ENCODE data around the gene NBPF1. TPM values are rescaled to one million over a fixed set of nuclear protein-coding genes. Genes with fewer than 3 reads are reported as not detected.
"Not testable (repeated sequence)": the region's sequence is repeated elsewhere in the genome, so short reads cannot be mapped to it uniquely, and the experiment has no call there.

Gene NBPF1
- total RNA-seq, 1 donor from 2014 or later = 25.8 TPM

DNA sequence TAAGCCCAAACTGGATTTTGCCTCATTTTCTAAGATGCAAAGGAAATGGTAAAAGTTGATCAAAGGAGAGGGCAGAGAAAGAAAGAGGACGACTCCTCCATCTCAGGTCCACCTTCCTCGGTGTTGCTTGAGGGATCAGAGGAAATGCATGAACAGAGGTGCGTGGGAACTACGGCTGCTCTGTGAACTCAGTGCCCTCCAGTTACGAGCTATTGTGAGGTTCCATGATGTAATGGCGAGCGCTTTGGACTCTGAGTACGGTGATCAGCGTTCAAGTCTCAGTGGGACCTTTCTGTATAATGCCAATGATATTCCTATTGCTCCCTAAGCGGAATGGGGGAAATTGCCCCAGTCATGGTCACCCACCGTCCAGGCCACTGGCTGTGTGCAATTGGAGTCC is 60.1 kb downstream of the NBPF1 start:
- not testable (repeated sequence) for DNase-seq (ENCODE audit: low spot score)

DNA sequence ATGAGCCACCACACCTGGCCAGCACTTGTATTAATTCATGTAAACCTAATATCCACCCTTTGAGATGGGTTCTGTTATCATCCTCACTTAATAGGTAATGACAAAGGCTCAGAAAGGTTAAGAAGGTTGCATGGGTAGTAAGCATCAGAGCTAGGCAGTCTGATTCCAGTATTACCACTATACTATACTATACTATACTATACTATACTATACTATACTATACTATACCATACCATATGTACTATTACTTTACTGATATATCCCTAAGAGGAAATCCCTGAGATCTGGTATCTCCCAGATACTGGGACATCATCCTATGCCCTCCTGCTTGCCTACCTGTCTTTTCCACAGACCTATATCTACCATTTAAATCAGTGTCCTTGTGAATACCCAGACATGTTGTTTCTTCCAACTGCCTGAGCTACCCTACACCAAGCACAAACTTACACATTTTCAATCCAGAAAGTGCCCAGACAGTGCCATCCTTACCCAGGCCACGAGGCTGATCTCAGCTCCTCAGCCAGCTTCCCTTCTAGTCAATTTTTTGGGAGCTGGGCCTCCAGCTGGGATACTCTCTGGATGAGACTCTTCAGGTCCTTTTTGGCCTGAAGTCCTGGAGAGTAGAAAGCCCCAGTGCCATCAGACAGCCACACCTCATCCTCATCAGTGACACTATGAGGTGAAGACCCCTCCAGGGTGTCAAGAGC is 63.0 kb downstream of the NBPF1 start:
- not testable (repeated sequence) for DNase-seq (ENCODE audit: low spot score)

DNA sequence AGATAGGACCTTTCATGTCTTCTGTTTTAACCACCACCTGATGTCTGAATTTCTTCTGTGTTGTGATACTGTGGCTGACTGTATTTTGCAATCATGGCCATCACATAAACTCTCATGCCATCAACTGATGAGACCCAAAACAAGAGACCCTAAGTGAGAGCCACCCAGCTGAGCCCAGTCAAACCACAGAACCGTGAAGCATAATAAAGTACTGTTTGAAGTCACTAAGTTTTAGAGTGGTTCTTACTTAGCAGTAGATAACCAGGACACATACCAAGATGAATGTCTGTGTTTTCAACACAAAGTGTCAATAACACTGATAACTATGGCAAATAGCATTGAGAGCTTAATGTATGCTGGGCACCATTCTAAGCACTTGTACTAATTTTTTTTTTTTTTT is 63.8 kb downstream of the NBPF1 start:
- not testable (repeated sequence) for DNase-seq (ENCODE audit: low spot score)

DNA sequence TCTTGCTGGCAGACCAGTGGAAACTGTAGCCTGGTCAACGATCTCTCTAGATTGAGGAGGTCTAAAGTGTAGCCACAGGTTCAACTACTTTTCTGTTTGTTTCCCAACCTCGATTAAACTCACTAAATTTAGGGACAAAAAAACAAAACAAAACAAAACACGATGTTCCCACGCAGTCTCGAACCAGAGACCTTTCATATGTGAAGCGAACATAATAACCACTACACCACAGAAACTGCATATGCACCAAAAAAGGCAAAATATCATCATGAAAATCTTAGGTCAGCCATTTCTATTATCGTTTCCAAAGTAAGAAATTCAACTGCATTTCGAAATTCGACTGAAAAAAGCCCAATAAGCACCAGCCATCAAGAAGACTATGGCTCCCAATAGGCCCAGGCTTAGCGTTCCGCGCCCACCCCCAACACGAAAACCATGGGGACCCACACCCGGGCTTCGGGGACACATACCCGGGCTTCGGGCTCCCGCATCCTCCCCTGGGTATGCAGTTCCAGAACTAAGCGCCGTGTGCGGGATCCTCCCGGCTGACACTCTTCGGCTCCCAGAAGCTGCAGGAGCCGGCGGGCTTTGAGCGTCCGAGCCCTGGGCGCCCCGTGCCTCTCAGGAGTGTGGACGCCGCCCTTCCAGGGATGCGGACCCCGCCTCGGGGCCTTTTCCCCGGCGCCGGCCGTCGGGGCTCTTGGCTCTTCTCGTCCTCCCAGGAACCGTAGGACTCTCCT is 65.7 kb downstream of the NBPF1 start:
- not testable (repeated sequence) for DNase-seq (ENCODE audit: low spot score)

DNA sequence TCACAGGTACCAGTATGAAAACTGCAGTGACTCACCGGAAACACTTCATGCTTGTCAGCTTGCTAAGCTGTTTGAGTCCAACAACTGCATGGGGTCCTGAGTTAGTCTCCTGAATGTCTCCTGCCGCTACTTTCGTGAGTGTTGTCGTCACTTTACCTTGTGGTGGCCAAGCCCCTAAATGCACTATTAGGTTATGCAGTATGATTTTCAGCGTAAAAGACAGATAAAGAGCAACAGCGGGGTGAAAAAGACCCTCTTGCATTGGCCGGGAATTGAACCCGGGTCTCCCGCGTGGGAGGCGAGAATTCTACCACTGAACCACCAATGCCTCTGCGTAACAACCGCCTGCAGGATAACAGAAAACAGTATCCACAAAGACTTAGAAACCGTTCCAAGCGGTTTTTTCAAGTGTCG is 67.7 kb downstream of the NBPF1 start:
- not testable (repeated sequence) for DNase-seq (ENCODE audit: low spot score)

DNA sequence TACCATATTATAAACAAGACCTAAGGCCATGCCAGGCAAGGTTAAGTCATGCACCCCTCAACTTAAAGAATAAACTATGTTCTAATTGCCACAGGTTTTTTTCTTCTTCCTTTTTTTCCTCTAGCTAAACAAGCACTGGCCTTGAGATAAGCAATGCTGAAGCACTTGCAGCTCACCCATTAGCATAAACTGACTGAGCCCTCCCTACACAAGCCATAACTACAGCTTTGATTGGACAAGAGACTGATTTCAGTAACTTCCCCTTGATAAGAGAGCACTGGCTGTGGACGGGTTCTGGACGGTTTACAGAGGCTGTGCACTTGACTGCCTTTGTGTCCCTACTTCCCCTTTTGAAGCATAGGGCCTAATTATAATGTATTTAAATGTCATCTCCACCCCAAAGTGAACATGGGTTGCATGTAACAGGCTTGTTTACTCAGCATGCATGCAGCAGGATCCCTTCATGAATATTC is 72.9 kb downstream of the NBPF1 start:
- not testable (repeated sequence) for DNase-seq (ENCODE audit: low spot score)

DNA sequence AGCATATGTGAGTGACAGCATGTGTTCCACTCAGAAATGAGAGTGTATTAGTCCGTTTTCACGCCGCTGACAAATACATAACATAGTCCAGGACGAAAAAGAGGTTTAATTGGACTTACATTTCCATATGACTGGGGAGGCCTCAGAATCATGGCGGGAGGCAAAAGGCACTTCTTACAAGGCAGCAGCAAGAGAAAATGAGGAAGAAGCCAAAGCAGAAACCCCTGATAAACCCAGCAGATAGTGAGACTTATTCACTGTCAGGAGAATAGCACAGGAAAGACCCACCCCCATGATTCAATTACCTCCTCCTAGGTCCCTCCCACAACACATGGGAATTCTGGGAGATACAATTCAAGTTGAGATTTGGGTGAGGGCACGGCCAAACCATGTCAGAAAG is 75.8 kb downstream of the NBPF1 start:
- DNase-seq (ENCODE audit: low spot score) = not testable (repeated sequence)

DNA sequence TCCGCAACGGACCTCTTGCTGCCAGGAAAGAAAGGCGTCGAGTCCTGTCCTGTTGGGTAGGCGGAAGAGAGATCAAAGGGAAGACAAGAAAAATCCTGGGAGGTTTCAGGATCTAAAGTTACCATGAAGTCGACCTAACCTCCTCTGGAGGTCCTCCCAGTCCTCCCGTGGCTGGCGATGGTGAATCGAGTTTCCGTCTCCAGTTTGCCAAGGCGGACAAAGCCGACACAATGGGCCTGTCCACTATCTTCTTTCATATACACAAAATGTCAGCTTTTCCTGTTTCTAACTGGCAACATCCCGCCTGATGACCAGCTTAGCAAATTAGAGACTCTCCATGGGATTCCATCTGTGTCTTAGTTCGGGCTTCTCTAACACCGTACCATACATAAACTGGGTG is 76.6 kb downstream of the NBPF1 start:
- not testable (repeated sequence) for DNase-seq (ENCODE audit: low spot score)

DNA sequence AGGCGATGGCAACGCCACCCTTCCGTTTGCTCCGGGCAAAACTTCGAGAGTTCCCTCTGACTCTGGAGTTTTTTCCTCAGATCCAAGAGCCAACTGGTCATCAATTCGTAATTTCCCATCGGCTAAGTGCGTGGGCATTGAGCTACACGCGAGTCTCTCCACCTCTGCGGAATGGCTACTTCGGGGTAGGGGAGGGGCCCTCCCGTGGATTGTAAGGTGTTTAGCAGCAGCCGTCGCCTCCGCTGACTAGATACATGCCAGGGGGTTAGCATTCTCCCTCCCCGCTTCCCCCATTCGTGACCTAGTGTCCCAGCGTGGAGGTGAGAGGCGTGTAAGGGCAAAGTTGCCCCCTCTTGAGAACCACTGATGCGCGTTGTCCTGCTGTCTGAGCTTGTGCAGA is 77.5 kb downstream of the NBPF1 start:
- peak; percentile 90 for DNase-seq (ENCODE audit: low spot score)

DNA sequence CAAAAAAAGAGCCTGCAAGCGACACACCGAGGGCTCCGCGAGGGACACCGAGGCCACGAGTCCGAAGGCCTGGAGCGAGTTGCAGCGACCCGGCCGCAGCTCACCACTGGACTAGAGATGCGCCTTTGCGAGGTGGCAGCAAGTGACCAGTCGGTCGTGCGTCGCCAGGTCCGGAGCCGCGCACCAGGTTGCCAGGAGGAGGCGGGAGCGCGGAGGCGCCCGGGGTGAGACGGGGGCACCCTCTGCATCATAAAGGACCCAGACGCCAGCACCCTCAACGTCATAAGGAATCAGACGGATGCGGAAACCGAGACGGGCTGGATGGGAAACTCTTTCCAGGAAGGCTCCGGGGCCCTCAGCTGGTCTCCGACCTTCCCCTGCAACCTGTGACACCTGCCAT is 77.9 kb downstream of the NBPF1 start:
- peak; percentile 86 for DNase-seq (ENCODE audit: low spot score)

DNA sequence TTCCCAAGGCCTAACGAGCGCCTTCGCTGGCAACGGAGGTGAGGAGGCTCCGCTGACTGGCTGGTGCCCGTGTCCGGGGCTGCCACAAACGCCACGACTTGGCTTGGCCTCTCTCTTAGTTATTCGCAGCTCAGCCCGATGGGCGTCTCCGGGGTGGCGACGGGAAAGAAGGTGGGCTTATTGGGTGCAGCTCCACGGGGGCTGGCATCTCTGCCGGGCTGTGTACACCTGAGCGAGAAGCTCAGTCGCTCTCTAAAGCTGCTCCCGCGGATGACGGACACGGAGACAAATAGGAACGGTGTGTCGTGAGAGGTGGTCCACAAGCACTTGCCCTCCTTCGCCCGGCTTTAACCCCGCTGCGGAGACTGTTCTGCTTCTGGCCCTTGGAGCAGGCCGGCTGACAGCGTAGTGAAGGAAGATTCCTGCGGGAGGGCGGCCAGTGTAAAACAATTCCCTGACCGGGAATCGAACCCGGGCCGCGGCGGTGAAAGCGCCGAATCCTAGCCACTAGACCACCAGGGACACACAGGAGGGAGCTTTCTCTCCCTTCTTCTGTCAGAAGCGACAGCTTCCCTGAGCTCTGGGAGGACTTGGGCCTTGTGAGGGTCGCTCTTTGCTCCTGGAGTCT is 78.4 kb downstream of the NBPF1 start:
- not testable (repeated sequence) for DNase-seq (ENCODE audit: low spot score)

DNA sequence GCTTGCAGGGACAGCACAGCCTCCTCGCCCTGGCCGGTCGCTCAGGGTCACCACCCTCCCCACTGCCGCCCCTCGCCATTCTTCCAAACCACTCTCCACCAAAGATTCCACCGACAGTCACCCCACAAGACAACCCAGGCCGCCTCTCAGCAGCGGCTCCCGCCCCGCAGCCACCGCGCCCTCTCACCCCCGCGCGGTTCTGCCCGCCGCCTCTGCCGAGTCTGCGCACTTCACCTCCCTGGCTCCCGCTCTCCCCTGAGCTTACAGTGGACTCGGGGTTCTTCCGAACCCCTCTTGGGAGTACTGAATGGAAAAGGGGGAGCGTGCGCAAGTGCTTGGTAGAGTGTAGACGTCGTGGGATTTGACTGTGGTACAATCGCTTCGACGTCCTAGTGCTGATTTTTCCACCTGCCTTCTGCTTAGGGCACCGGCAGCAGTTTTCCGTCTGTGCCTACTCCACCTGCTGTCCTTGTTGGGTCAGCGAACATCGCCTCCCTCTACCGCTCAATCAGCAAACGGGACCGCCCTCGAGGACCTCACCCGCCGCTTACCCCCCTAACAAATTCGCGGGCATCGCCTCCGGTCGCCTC is 79.0 kb downstream of the NBPF1 start:
- not testable (repeated sequence) for DNase-seq (ENCODE audit: low spot score)

DNA sequence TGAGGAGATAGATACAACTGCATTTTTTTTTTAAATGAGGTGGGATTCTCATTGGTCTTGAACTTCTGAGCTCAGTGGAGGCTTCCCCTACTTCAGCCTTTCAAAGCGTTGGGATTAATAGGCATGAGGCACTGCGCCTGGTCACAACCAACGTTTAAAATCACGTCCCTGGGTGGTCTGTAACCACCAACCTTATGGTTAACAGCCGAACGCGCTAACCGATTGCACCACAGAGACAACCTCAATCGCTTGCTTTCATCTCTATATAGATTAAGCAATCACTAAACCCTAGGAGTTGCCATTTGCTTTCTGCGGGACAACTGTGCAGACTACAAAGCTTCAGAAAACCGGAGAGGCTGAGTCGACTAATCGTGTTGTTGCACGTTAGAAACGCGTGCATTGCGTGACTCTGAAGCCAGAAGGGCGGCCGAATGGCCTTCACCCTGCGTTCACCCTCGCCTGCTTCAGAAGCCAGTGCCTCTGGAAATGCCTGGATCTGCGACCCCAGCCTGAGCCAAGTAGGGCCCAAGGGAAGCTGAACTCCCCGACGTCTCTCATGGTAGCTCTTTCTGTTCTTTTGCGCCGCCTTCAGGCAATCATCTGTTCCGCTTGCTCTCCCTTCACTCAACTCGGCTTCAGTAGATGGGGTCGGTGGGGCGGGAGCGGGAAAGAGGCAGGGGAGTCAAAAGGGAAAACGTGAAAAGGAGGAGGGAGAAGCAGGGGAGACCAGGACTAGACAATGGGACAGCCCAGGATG is 81.0 kb downstream of the NBPF1 start:
- DNase-seq (ENCODE audit: low spot score) = not testable (repeated sequence)

DNA sequence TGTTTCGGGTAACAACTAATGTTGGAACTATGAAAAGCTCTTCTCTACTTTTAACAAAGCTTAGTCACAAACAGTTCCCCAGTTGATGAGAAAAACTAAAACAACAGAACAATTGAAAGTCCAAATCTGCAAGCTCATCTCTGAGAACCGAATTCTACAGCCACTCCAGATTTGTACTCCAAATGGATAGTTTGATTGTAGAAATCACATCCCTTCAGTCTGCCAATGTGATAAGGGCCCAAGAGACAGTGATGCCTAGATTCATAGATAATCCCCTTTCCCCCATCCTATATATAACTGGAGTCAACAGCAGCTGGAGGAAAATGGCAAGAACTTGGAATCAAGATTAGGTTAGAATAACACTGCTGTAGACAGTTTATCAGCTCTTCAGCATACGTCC is 85.0 kb downstream of the NBPF1 start:
- not testable (repeated sequence) for DNase-seq (ENCODE audit: low spot score)

DNA sequence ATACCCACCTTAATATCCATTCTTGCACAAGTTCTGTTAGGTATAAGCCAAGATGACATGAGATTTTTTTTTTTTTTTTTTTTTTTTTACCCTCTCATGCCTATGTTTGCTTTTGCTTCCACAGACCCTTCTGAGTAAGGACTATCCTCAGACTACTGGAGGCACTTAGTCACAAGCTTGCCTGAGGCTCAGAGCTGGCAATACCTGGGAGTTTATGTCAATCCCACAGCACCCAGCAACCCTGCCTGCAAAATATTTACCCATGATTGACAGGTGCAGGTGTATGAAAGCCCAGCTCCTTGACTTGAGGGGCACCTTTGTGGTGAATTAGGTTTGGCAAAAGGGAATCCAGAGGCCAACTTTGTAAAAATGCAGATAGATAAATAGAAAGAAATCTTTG is 87.6 kb downstream of the NBPF1 start:
- DNase-seq (ENCODE audit: low spot score) = not testable (repeated sequence)

DNA sequence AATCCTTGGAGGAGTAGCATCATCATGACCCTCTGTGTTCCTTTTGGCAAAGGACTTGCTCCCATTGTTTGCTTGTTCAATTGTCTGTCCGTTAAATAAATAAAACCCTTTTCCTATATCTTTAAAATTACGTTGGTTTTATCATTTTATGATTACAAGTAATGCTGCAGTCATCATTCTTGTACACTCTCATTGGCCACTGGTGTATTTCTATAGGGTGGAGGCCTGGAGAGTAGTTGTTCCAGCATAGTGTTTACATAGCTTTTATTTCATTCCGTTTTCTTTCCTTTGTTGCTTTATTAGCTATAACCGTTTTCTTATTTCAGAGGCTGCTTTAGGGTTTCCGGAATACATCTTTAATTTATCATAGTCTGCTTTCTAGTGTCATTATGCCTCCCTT is 91.7 kb downstream of the NBPF1 start:
- DNase-seq (ENCODE audit: low spot score) = not testable (repeated sequence)

DNA sequence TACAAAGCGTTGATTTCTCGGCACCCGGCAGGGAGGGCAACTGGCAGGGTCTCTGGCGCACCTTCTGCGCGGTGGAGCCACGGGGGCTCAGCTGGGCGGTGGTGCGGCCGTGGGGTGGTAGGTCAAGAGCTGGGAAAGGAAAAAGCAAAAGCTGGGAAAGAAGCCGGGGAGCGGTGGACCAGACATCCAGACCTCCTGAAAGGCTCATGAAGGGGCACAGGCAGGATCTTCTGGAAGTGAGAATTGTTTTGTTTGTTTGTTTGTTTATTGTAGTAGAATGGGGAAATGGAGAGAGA is 92.1 kb downstream of the NBPF1 start:
- no peak for DNase-seq (ENCODE audit: low spot score)

DNA sequence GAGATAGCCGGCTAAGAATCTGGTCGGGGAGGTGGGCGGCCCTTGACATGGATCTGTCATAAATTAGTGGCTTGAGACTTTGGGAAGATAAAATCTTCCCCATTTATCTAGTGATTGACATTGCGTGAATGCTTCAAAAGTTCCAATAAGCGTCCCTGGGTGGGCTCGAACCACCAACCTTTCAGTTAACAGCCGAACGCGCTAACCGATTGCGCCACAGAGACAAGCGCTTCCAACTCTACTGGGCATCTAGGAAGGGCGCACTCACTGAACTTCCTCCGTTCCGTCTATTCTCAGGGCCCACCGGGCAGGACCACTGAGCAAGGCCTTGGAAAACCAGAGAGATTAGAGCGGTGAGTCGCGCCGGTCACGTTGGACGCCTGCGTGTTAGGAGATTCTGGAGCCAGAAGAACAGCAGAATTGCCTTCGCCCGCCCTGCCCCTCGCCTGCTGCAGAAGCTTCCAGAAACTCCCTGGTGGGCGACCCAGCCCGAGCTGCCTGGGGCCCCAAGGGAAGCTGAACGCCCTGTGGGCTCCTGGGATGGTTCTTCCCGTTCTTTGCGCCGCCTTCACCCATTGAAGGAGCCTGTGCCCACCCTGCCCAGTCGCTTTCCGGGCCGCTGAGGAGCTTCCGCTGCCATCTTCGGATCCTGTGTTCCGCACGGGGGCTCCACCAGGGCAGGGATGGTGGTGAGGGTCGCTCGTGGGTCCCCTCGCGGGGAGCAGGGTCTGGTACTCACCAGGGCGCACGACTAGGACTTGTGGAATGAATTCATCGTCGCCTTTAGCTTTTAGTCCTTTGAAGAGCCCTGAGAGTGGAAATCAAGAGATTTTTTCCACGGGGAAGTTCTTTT is 92.7 kb downstream of the NBPF1 start:
- DNase-seq (ENCODE audit: low spot score) = not testable (repeated sequence)

DNA sequence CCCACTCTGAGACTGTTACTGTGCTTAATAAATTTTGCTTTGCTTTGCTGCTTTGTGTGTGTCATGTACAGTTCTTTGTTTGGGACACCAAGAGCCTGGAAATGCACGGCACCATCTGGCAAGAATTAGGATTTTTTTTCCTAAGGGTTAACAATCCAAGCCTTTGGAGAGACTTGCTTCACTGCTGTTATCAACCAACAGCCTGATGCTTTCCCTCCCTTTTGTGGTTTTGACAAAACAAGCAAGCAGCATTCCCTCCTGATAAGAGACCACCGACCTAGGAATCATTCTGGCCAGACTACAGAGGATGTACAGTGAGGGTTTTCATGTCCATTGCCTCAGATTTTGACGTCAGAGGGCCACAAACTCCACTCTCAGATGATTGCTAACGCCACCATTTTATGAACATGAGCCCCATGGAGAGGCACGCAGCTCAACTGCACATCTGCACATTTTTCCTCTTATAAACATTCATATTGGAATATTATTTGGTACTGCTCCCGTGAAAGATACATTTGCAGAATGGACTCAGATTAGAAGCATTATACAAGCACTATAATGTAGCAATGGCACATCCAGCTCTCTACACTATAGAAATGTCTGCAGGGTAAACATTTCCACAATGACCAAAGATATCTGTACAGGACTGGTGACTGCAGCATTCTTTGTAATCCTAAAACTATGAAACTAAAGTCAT is 94.0 kb downstream of the NBPF1 start:
- not testable (repeated sequence) for DNase-seq (ENCODE audit: low spot score)

DNA sequence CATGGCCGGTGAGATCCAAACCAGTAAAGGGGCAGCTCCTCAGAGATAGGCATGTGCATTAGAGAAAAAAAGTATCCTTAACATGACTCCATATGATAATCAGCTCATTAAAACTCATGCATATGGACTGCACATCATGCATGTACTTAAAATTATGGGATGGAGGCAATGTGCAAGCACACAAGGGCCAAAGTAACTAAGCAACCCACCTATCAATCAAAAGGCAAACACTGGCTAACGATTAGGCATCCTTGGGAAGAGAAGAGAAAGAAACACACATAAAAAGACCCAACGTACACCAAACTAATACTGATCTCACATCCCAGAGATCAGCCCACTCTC is 94.5 kb downstream of the NBPF1 start:
- DNase-seq (ENCODE audit: low spot score) = not testable (repeated sequence)
